GM18867 (cell line): Measurements from ENCODE around the gene BEAN1.
"Not testable (repeated sequence)": the region's sequence is repeated elsewhere in the genome, so short reads cannot be mapped to it uniquely, and the experiment has no call there.

Experiments used
- ATAC-seq: cut with Tn5 transposase; IDR thresholded peaks from one replicate; pipeline ENCODE4 v1.9.1; 2021; ENCODE audit warnings: mild to moderate bottlenecking, moderate library complexity; ENCODE audit not compliant: unreplicated experiment

Gene BEAN1

DNA sequence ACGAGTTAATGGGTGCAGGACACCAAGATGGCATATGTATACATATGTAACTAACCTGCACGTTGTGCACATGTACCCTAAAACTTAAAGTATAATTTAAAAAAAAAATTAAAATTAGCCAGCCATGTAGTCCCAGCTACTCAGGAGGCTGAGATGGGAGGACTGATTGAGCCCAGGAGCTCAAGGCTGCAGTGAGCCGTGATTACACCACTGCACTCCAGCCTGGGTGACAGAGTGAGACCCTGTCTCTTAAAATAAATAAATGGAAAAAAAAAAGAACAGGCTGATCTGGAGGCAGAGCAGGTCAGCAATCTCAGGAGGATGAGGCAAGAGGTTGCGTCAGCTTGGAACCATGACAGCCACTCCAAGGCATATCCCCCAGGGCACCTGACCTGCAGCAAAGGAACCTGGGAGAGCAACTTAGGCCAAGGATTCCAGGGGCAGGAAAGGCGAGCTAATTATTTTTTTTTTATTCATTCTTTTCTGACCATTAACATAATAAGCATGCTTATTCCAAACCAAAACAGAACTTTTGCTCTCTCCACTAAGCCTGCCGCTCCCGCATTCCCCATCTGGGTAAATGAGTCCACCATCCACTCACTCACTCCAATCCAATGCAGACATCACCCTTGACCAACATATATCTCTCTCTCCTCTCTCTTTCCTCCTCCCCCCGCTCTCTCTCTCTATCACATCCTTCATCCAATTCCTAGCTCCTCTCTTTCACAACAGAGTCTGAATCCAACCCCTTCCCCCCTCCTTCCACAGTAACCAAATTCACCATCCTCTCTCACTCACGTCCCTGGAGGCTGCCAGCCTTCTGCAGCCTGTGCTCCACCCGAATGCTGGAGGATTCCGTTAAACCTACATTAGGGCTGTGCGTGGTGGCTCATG, 75.2 kb downstream of the BEAN1 start:
- ATAC-seq = no peak

DNA sequence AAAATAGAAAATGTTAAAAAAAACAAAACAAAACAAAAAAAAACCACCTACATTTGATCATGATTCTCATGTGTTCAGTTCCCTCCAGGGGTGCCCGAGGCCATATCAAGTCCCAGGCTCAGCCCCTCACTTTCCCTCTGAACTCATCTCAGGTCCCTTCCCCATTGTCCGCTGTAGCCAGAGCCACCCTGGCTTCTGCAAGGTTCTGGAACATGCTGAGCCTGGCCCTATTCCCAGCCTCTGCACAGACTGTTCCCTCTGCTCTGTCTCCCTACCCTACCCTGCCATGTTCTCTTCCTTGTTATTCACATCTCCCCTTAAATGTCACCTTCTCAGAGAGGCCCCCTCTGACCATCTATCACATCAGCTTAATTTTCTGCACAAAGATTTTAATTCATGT, 75.9 kb downstream of the BEAN1 start:
- ATAC-seq = no peak

DNA sequence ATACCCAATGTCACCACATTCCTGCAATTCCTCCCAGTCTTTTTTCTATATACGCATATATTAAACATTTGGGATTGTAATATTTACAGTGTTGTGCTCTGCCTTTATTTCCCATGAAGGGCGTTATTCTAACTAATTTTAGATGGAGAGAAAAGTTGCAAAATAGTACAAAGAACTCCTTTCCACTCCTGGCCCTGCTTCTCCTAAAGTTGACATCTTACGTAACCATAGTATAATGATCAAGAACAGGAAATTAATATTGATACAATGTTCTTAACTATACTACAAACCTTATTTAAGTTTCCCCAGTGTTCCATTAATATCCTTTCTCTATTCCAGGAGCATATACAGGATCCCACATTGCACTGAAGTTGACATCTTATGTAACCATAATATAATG, 76.5 kb downstream of the BEAN1 start:
- no peak for ATAC-seq

DNA sequence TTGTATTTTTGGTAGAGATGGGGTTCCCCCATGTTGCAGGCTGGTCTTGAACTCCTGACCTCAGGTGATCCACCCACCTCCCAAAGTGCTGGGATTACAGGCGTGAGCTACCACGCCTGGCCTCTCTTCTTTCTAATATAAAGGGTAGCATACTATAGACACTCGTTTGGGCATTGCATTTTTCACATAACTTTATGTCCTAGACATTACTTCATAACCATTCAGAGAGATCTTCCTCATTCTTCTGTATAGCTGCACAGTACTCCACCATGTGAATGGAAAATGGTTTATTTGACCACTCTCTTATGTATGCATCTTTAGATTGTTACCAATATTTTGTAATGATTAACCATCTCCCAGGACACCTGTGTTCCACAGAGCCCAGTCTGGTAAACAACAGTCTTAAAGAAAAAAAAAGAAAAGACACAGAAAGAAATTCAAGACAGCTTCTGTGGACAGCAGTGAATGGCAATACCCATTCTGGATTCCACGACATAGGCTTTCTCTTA, 80.7 kb downstream of the BEAN1 start:
- ATAC-seq = no peak

DNA sequence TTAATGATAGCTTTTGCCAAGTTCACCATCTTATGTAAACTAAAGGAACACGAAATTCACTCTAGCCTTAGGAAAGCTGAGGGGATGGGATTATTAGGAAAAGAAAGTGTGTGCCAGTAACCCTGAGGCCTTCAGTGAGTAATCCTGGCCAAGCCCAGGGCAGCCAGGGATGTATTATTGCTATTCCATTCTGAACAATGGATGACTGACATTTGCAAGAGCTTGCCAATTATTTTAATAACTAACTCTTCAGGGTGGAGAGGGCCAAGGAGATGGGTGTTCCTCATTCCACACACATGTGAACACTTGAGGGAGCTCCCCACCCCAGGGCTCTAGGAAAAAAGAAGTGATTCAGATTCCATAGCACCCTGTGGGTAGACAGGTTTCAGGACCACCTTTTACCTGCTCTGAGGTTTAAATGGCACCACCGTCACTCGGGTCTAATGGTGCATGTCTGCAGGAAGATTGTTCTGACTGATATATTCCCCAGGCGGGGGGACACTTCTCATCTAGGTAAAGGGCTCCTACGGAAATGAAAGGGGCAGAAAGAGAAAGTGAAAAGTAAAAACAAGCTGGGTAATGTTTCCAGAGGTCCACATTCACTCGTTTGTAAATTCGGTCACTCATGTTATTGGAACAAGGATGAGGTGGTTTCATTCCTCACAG, 81.3 kb downstream of the BEAN1 start:
- ATAC-seq = peak; percentile 42

DNA sequence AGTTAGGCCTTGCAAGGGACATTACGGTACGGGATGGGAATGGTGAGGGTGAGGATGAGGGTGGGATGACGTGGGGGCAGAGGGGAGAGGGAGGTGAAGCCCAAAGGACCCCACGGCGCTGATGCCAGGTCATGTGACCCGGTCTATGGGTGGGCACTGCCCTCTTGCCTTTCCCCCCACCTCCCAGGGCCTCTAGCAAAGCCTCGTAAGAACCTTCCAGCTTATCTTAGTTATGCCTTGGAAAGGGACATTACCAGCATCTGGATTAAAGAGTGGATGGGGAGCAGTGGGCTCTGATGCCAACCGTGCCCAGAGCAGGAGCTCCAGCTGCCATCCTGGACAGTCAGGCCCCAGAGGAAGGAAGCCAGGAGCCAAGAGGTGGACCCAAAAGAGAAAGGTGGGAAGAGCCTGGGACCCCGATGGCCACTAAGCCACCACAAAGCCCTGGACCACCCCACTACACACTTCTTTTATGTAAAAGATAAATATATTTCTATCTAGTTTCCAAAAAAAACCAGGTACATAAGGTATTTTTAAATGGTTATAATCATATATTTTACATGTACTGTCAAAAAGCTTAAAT, 81.9 kb downstream of the BEAN1 start:
- no peak for ATAC-seq

DNA sequence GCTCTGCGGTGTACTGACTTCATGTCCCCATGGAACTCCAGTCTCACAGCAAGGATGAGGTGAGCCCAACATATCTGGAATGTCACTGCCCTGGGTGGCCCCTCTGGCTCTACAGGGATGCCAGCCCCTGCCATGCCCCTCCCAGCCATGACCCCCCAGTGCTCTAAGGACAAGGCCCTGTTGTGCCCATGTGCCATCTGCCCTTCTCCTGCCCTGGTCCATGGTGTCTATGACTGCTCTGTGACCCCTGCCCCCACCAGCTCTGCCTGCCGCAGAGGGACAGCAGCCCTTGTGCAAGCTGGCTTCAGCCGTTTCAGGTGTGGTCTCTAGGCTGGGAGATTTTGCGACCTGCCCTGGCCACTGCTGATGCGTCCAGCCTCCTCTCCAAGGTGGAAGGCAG, 82.5 kb downstream of the BEAN1 start:
- ATAC-seq = no peak

DNA sequence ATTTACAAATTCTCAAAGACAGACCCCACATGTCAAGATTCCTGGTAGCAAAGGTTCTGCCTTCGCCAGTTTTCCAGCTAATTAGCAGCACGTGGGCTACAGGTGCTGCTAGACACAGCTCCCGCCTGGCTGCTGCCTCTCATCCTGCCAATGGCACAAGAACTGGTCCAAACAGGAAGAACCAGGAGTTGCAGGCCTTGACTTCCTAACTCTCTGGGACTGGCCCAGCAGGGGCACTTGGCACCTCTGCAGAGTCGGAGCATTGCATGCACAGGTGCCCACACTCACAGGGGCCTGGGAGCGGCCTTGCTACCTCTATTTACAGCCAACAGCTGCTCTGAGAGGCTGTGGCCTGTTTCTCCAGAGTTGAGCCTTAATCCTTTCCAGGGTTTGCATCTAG, 83.2 kb downstream of the BEAN1 start:
- no peak for ATAC-seq

DNA sequence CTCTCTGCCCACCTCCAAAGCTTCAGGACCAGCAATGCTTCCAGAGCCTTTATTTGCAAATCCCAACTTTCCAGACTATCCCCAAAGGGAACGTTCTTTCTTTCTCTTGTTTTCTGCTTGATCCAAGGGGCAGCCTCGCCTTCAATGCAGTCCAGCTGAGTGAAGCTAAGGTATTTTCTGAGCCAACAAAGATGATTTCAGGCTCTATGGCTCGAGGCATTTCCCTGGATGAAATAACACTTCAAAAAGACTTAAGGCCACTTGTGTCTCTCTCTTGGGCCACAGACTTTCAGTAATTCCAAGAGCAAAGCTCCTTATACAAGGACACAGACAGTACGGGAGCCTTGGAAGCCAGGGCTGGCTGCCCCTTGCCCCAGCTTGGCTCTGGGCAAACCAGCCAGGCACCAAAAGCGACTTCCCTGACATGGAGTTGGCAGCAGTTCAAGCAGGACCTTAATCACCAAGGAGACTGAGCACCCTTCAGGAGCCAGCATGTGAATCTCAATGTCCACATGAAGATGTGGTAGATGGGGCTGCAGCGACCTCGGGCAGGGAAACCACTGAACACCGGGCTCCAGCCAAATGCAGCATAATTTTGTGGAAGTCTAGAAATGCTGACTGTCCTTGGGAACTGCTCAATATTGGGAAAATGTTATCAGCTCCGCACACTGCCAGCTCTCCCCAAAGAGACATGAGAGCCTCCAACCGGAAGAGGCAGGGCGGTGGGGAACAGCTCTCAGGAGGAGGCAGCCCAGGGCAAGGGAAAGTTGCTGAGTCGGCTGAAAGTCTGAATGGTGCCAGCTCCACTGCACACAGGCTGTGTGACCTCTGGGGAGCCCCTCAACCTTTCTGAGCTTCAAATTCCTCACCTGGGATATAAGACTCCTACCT, 83.9 kb downstream of the BEAN1 start:
- no peak for ATAC-seq

DNA sequence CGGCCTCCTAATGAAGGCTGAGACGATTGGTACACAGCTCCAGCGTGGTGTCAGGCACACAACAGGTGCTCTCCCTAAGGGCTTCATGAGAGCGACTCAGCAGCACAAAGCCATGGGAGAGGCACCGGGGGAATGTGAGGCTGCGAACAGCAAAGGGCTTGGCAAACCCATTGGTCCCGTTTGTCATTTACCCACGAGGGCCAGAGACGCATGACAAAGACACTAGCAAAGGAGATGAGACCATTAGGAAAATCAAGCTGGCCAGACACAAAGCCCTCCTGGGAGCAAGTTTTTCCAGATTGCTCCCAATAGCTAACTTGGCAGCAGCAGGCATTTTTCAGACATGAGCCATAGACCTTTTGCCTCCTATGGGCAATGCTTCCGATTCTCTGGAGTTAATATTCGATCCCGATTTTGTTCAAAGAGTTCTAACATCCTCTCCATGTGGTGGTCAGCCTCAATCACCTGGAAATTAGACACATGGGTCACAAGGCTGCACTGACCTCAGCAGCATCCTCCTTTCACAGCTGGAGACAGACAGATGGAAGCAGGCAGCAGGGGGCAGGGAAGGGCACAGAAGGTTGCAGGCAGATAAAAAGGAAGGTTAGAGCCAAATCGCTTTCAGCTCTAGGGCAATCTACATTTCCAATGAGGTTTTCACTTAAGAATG, 84.6 kb downstream of the BEAN1 start:
- no peak for ATAC-seq

DNA sequence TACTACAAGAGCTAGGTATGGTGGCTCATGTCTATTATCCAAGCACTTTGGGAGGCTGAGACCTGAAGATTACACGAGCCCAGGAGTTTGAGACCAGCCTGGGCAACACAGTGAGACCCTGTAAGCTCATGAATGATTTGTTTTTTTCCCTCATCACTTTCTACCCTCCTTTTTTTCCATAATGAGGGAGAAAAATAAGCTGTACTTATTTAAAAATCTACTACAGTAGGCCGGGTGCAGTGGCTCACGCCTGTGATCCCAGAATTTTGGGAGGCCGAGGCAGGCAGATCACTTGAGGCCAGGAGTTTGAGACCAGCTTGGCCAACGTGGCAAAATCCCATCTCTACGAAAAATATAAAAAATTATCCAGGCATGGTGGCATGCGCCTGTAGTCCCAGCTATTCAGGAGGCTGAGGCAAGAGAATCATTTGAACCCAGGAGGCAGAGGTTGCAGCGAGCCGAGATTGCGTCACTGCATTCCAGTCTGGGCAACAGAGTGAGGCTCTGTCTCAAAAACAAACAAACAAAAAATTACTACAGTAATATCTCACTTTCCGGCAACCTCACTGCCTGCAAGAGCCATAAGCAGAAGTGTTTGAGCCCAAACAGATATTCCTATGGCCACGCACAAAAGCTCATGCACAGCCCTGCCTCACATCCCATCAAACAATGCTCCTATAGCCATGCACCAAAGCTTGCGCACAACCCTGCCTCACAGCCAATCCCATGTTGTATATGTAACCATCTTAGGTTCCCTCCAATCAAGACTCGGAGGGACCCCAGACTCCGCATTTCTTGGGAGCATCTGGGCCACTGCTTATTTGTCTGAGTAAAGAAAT, 85.4 kb downstream of the BEAN1 start:
- no peak for ATAC-seq

DNA sequence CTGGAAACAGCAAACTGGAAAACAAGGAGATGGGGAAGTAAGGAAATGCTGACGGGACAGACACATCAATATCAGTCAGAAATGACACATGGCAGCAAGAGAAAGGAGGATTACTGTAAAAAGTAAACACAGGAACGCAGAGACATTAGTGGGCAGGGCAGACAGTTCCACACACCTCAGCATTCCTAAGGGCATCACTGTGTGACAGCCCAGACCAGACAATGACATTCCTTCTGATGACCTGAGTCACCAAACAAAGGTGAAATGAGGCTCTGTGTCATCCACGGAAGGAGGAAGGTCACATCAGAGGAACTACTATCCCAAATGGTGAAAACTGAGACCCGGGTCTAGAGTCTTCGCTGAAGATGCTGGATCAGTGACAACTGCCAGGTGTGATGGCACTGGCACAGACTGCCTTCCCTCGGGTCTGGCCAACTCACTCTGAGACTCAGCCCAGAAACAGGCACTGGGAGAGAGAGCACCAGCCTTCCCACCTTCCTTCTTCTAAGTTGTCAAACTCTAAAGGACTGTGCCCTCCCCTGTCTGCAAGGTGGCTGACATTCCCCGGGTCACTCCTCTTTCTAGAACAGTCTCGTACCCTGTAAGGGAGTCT, 86.1 kb downstream of the BEAN1 start:
- no peak for ATAC-seq

DNA sequence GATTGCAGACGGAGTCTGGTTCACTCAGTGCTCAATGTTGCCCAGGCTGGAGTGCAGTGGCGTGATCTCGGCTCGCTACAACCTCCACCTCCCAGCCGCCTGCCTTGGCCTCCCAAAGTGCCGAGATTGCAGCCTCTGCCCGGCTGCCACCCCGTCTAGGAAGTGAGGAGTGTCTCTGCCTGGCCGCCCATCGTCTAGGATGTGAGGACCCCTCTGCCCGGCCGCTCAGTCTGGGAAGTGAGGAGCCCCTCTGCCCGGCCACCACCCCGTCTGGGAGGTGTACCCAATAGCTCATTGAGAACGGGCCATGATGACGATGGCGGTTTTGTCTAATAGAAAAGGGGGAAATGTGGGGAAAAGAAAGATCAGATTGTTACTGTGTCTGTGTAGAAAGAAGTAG, 87.3 kb downstream of the BEAN1 start:
- not testable (repeated sequence) for ATAC-seq

DNA sequence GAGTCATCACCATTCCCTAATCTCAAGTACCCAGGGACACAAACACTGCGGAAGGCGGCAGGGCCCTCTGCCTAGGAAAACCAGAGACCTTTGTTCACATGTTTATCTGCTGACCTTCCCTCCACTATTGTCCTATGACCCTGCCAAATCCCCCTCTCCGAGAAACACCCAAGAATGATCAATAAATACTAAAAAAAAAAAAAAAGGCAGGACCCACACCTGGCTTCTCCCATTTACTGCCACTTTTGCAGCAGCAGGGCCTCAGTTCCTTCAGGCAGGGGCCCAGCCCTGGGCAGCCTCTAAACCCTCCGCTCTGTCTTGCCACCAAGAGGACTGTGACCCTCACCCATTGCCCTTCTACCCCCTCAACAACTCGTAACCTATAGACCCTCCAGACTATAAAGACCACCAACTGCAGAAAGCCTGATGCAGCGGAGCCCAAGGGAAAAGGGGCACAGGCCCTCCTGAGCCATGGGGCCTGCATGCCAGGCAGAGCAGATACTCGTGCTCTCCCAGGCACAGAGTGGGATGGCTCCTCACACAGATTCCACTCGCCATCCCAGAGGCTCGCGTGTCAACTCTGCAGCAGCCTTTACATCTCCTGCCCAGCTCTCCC, 88.0 kb downstream of the BEAN1 start:
- ATAC-seq = not testable (repeated sequence)

DNA sequence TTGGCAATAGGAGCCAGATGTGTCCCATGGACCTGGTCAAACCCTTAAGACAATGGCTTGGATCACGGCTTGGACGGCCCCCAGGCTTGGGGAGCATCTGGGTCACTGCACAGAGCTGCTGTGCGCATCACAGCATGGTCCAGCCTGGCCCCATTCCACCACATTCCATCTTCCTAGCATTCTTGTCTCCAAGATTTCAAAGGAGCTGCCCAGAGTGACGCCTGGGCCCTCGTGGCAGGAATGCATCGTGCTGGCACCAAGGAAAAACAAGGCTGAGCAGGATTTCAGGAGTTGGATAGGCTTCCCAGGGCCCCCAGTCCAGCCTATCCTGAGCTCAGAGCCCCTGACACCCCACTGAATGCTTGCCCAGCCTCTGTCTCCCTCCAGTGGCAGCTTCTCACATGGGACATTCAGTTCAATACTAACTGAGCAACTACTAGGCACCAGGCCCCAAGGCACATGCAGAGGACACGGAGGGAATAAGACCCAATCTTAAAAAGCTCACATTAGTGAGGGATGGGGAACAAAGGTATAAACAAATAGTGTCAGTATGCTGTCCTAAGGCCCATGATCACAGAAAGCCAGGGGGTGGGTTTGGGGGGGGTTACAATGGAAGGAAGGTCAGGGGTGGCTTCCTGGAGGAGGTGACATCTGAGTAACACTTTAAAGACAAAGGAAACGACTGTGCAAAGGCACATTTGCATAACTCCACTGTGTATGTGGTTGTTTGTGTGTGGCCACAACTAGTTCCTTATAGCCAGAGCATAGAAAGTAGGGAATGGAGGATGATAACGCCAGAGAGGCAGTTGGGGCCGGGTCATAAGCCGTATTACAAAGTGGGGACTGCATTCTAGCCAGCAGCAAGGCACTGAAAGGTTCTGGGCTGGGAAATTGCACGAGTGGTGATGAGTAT, 88.8 kb downstream of the BEAN1 start:
- ATAC-seq = peak; percentile 6

DNA sequence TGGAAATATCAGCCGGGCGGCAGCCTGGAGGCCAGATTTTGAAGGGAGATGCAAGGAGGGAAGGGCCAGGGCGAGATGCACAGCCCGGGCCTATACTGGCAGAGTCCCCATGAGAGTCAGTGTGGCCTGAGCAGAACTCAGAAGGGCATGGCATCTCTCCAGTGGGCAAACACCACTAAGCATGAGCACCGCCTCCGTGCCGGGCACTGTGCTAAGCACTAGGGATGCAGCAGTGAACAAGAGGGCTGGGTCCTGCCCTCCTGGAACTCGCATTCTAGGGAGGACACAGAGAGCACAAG, 89.4 kb downstream of the BEAN1 start:
- ATAC-seq = no peak

DNA sequence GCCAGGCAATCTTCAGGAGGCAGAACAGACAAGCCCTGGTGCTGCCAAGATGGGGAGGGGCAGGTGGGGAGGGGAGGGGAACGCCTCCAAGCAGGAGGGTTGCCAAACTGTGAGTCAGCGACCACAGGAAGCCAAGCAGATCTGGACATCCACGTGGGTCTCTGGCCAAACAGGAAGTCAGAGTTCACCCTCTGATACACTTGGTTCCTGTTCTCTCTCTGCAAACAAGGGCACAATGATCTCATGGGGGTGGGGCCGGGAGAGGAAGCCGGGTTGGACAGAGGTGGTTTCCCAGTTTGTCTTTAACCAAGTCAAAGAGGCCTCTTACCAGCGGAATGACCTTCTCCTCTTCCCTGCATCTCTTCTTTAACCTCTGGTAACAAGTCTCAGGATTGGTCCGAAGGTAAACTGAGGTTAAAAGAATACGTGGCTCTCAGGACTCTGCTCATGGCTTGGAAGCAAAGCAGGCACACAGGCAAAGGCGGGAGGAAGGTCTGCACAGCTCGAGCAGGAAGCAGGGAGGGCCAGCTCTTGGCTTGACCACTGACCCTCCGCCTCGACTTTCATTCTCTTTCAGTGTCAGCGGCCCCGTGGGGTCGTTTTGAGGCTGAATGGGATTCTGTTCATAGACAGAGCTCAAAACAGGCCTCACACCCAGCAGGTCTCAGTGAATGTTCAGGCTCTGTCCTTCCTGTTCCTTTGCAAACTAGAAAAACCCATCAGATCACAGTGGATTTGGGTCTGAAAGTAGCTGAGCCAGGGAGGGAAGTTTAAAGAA, 89.9 kb downstream of the BEAN1 start:
- peak; percentile 95 for ATAC-seq
